ENCODE measurements around the gene ARMH2. TPM values are rescaled to one million over a fixed set of nuclear protein-coding genes. Genes with fewer than 3 reads are reported as not detected.

ARMH2 gene
- total and polyA plus RNA-seq, 9 of the 15 experiments (the other 6 are each of a cell fraction or from before 2014, with no cell fraction given) = not detected

DNA sequence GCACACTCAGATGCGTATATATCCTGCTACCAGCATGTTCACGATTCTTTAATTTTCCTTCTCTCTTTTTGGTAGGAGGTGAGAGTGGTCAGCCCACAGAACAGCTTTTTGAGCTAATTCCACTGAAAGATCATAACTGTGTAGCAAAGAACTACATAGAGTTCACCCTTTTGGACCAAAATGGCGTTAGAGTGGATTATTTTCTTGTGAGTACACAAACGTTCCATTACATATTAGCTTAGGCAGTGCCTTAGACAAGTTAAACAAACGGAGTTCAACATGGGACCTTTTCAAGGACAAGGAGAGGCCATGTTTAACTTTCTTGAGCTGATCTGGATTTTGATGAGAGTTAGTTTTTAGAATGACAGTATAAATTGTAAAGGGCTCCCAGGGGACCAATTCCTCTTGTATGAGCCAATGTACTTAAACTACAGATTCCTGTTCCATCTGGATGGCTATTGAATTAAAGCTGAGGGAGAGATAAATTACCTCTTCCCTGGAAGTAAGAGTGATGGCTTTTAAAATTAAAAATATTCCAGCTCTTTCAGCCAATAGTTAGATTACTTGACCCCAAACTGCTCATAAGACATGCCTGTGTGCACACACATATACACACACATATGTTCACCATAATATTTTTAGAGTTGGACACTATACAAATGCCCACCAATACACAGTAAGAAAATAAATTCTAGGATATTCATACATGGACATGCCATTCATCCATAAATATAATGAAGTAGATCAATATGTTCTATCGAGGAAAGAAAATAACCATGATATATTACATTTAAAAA, 25.6 kb upstream of the ARMH2 start:
- Histone ChIP-seq H3K4me3 (no peak overlapping the region), H3K4me2 (ENCODE audit: insufficient read depth, low read length) (no peak overlapping the region), H3K79me2 (ENCODE audit: control insufficient read depth, insufficient read depth, low read length) (no peaks in the 10 kb centered on the region), H3K27me3 (ENCODE audit: control insufficient read depth in 2 of 2, insufficient read depth in 2 of 2, low read length in 2 of 2) (peaks cover 10 to 13% of the 10 kb centered on the region in 2 experiments; a peak in 4 of 5 replicates), H3K9ac (ENCODE audit: insufficient read depth in 1 of 2, low read depth in 2 of 2, low read length in 2 of 2) (no peak overlapping the region), H3K27ac (ENCODE audit: extremely low read depth, low read depth, low read length) (no peak overlapping the region), H3K9me1 (ENCODE audit: control insufficient read depth, insufficient read depth, low read length) (no peaks in the 10 kb centered on the region), H3K4me1 (replicated peaks in 1 of 2; ENCODE audit: control insufficient read depth in 2 of 2, insufficient read depth in 2 of 2, low read length in 2 of 2) (no peaks in the 10 kb centered on the region), H3K36me3 (ENCODE audit: control insufficient read depth, insufficient read depth, low read length) (no peaks in the 10 kb centered on the region), H2AFZ (ENCODE audit: low read depth, low read length) (no peak overlapping the region), H3K9me3 (replicated peaks; ENCODE audit: control insufficient read depth, insufficient read depth, low read depth, low read length) (no peaks in the 10 kb centered on the region), H4K20me1 (replicated peaks; ENCODE audit: control insufficient read depth, insufficient read depth, low read length) (no peaks in the 10 kb centered on the region)
- 8% methylated on average over 6 of the region's 6 CpGs for WGBS (ENCODE audit: insufficient coverage, low coverage, missing lambda C conversion rate)
- in situ Hi-C loops (cut with MboI) (no loop called here), intact Hi-C loops (cut with micrococcal nuclease) (no loop called here)
- DNase-seq (ENCODE audit: extremely low read depth in 1 of 4, low spot score in 3 of 4) (no peak), FAIRE-seq (no peak), ATAC-seq (no peak)
- BruUV-seq (replicated peaks) = no TSS peak
- CTCF ChIA-PET (ENCODE audit: low intra/inter-chr PET ratio) = no interaction called here
- POLR2A ChIA-PET = interaction anchor here (0.9 to 1.5 kb wide), 3 partner anchors 17 to 35 kb away, joined by 3 read pairs; no protein-coding TSS in a partner anchor
- TF ChIP-seq FOXK1 (CRISPR knock-in tag; IDR thresholded peaks at IDR 0.05; ENCODE audit: borderline replicate concordance) = no peak
- no peak for TF ChIP-seq TFAM (CRISPR knock-in tag; conservative IDR thresholded peaks at IDR 0.05)
- no peak for TF ChIP-seq PCBP1 (IDR thresholded peaks at IDR 0.05; ENCODE audit: low read depth, low read length, poor library complexity, severe bottlenecking)
- TF ChIP-seq, protein P1, sequence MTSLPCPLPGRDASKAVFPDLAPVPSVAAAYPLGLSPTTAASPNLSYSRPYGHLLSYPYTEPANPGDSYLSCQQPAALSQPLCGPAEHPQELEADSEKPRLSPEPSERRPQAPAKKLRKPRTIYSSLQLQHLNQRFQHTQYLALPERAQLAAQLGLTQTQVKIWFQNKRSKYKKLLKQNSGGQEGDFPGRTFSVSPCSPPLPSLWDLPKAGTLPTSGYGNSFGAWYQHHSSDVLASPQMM (CRISPR knock-in tag; IDR thresholded peaks at IDR 0.05) = no peak

All from K562 (cell line).